Upper lobe of left lung (tissue), 6 donors: ENCODE results near the gene ASL. TPM values are rescaled to one million over a fixed set of nuclear protein-coding genes. Genes with fewer than 3 reads are reported as not detected.
"Not testable (repeated sequence)": the region's sequence is repeated elsewhere in the genome, so short reads cannot be mapped to it uniquely, and the experiment has no call there.

Source experiments
- ATAC-seq, 2 donors: fragments of 200-7000 bp; cut with Tn5 transposase; one replicate each; pipeline ENCODE4 v1.9.1; 2022; ENCODE audit warnings: mild to moderate bottlenecking in 2 of 2, moderate library complexity in 2 of 2; ENCODE audit not compliant: low FRiP score in 2 of 2
- DNase-seq, 2 donors: peaks; one replicate each; pipeline ENCODE4 v3.0.0-alpha.2; 2019 to 2020
- H3K27ac ChIP-seq, 4 donors: fragments of 200-600 bp; sonication (generic); one replicate each; pipeline ENCODE4 v1.5.1; 2016 to 2019
- H3K27me3 ChIP-seq, 4 donors: fragments of 200-600 bp; sonication (generic); one replicate each; pipeline ENCODE4 v1.5.1; 2017 to 2019
- H3K36me3 ChIP-seq, 4 donors: fragments of 200-600 bp; sonication (generic); one replicate each; pipeline ENCODE4 v1.5.1; 2016 to 2019
- H3K4me1 ChIP-seq, 4 donors: fragments of 200-600 bp; sonication (generic); one replicate each; pipeline ENCODE4 v1.5.1; 2018 to 2019
- H3K4me3 ChIP-seq, 4 donors: fragments of 200-600 bp; sonication (generic); one replicate each; pipeline ENCODE4 v1.5.1; 2017 to 2019; ENCODE audit warnings: mild to moderate bottlenecking in 2 of 4, moderate library complexity in 1 of 4
- H3K9me3 ChIP-seq, 4 donors: fragments of 200-600 bp; sonication (generic); one replicate each; pipeline ENCODE4 v1.5.1; 2018 to 2019
- CTCF ChIP-seq, 6 experiments: fragments of 450-650 bp in 4 of 6; fragments of 200-600 bp in 2 of 6; sonication (generic) in 2 of 6; IDR thresholded peaks; one replicate each; pipeline ENCODE4 v1.5.1; 2016 to 2019; ENCODE audit warnings: antibody characterized with exemption in 6 of 6
- EP300 ChIP-seq, 4 donors: sonication (generic); formaldehyde crosslinking; IDR thresholded peaks; one replicate each; pipeline ENCODE4 v1.5.1; 2017; ENCODE audit warnings: antibody characterized with exemption in 4 of 4, control low read depth in 2 of 4
- POLR2A ChIP-seq, 4 donors: fragments of 450-650 bp; IDR thresholded peaks; one replicate each; pipeline ENCODE4 v1.5.1; 2016 to 2017; ENCODE audit warnings: antibody characterized with exemption in 4 of 4, mild to moderate bottlenecking in 2 of 4
- POLR2AphosphoS5 ChIP-seq, 2 donors: sonication (generic); formaldehyde crosslinking; IDR thresholded peaks; one replicate each; pipeline ENCODE4 v1.5.1; 2017; ENCODE audit warnings: antibody characterized with exemption in 2 of 2
- WGBS, 2 donors: methylation state at CpG; one replicate each; pipeline ENCODE4 v1.1.5; 2017 to 2018; 5-methylcytosine and 5-hydroxymethylcytosine counted together
- total RNA-seq, 6 donors: library from RNA; depleted of rRNA in 4 of 6; stranded (reverse); fragments of >200 nt in 4 of 6; gene quantifications; one replicate each; pipeline versions ENCODE4 v1.1.0 to v1.2.1, GENCODE V29; 2016 to 2021
- donor health status: DM: no; HTN: no; CAD: no; lungs with moderate emphysema.
- donor health status: DM: no; HTN: yes; CAD: no; lungs with severe emphysema.

Gene ASL
- 100 to 1,000 TPM in 1 of 6 donors, 10 to 100 TPM in 5; 45.5 to 101 (median 67.6) TPM for total RNA-seq

- H3K4me1 ChIP-seq: peaks cover 9 to 25% (median 15%) of the 10 kb centered on the region in 4 donors
- peak within 1 kb of the TSS; percentile 59 to 86 (median 77) for H3K27ac ChIP-seq
- peak; percentile 96 to 98 for DNase-seq
- no peaks in the 10 kb centered on the region for H3K27me3 ChIP-seq
- ATAC-seq: peak; percentile 99 to 100
- peak within 1 kb of the TSS; percentile 62 to 98 (median 86) for H3K4me3 ChIP-seq
- 1% methylated on average over 20 to 23 of the region's 67 CpGs for WGBS, 2 donors
- TF ChIP-seq POLR2A (IDR thresholded peaks at IDR 0.05) (peak in 3 of 4 donors; percentile 74 to 94 (median 85)), EP300 (IDR thresholded peaks at IDR 0.05) (peak in 1 of 4 donors; percentile 83), POLR2AphosphoS5 (IDR thresholded peaks at IDR 0.05) (peak; percentile 89 to 99), CTCF (IDR thresholded peaks at IDR 0.05) (no peak)
- no peaks in the 10 kb centered on the region for H3K9me3 ChIP-seq
- peaks cover 0 to 12% (median 7%) of the 10 kb centered on the region in 4 donors for H3K36me3 ChIP-seq
Measured at GRCh38 chr7:66075590-66076461, at the start of gene ASL. ASL (plus strand) TSS chr7:66075819; CDS start chr7:66076082, 263 bp downstream.

GRCh38 chr7:66028342-66028741, 47.3 kb upstream of the ASL start:
- H3K4me3 ChIP-seq, ATAC-seq, DNase-seq, H3K27me3 ChIP-seq, H3K9me3 ChIP-seq, H3K36me3 ChIP-seq: not testable (repeated sequence)
- Histone ChIP-seq H3K27ac (peak overlapping the region in 3 of 4 donors; percentile 21 to 46 (median 44)), H3K4me1 (peaks cover 7 to 22% (median 18%) of the 10 kb centered on the region in 4 donors)
- WGBS, 2 donors: 28 to 35% methylated on average over 3 of the region's 3 CpGs

- WGBS, 2 donors: 60 to 68% methylated on average over 7 of the region's 7 CpGs
- Histone ChIP-seq H3K4me1 (peaks cover 7 to 35% (median 16%) of the 10 kb centered on the region in 4 donors), H3K27me3 (no peaks in the 10 kb centered on the region), H3K9me3 (no peaks in the 10 kb centered on the region), H3K4me3 (no peak overlapping the region), H3K27ac (peak overlapping the region in 1 of 4 donors; percentile 21), H3K36me3 (no peaks in the 10 kb centered on the region)
- no peak for DNase-seq
- TF ChIP-seq EP300 (IDR thresholded peaks at IDR 0.05) (no peak), CTCF (IDR thresholded peaks at IDR 0.05) (no peak), POLR2AphosphoS5 (IDR thresholded peaks at IDR 0.05) (no peak), POLR2A (IDR thresholded peaks at IDR 0.05) (no peak)
- no peak for ATAC-seq
Measured at GRCh38 chr7:66033471-66034385, 41.9 kb upstream of the ASL start.

GRCh38 chr7:66034436-66035010, 41.1 kb upstream of the ASL start:
- WGBS, 2 donors: 20 to 26% methylated on average over 1 of the region's 1 CpG
- not testable (repeated sequence) for ATAC-seq

GRCh38 chr7:66036382-66036781, 39.2 kb upstream of the ASL start:
- DNase-seq (no peak), ATAC-seq (peak; percentile 17 to 47)
- TF ChIP-seq POLR2AphosphoS5 (IDR thresholded peaks at IDR 0.05): no peak
- TF ChIP-seq POLR2A (IDR thresholded peaks at IDR 0.05): no peak
- no peak for TF ChIP-seq CTCF (IDR thresholded peaks at IDR 0.05)
- no peak for TF ChIP-seq EP300 (IDR thresholded peaks at IDR 0.05)
- Histone ChIP-seq H3K9me3 (no peaks in the 10 kb centered on the region), H3K4me1 (peaks cover 0 to 25% (median 12%) of the 10 kb centered on the region in 4 donors), H3K27ac (peak overlapping the region in 2 of 4 donors; percentile 49 to 67), H3K36me3 (no peaks in the 10 kb centered on the region), H3K4me3 (no peak overlapping the region), H3K27me3 (no peaks in the 10 kb centered on the region)
- 47 to 58% methylated on average over 3 of the region's 3 CpGs for WGBS, 2 donors

More at GRCh38 chr7:66034436-66035010, 41.1 kb upstream of the ASL start:
- not testable (repeated sequence) for DNase-seq, H3K27ac ChIP-seq, H3K9me3 ChIP-seq, H3K27me3 ChIP-seq, H3K36me3 ChIP-seq, H3K4me3 ChIP-seq
- H3K4me1 ChIP-seq: peaks cover 6 to 32% (median 15%) of the 10 kb centered on the region in 4 donors
